Superior temporal gyrus (tissue), 1 donor: ENCODE data around the gene PPHLN1.

Experiments
- DNase-seq: peaks from one replicate; pipeline ENCODE4 v3.0.0-alpha.2; 2016; ENCODE audit errors: extremely low spot score

The PPHLN1 gene

GRCh38 chr12:42482041-42482747 is 156.2 kb downstream of the PPHLN1 start:
- DNase-seq, result no peak

DNA sequence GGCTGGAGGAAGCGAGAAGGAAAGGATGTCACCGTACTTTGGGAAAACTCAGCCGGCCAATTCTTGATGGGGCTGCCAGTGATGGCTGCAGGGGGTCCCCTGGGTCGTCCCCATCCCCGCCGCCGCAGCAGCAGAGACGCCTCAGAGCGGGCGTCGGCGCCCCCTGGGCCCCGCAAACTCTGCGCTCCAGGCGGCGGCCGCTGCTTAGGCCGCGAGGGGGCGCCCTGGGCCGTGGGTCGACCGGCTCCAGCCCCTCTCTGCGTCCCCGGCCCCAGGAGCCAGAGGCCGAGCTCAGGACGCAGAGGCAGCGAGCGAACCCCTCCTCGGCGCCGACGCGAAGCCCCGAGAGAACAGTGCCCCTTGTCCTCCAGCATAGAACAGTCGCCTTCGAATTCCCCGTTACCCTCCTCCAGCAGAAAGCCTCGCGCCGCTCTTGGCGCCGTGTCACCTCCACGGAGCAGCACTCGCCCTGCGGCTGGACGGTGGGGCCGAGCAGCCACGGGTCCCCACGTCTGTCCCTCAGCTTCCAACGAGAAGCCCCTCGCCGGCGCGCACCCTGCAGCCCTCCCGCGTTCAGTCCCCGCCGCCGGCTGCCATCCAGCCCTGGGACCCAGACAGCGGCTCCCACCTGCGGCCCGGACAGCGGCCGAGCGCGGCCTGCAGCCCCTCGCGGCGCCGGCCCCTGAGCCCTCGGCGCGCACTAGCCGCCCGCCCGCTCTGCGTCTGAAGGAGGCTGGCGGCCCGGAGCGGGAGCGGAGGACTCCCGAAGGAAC is 157.0 kb downstream of the PPHLN1 start:
- peak; percentile 67 for DNase-seq

- DNase-seq, result no peak
These were observed 157.5 kb downstream of the PPHLN1 start for GRCh38 chr12:42483521-42483790.

DNA sequence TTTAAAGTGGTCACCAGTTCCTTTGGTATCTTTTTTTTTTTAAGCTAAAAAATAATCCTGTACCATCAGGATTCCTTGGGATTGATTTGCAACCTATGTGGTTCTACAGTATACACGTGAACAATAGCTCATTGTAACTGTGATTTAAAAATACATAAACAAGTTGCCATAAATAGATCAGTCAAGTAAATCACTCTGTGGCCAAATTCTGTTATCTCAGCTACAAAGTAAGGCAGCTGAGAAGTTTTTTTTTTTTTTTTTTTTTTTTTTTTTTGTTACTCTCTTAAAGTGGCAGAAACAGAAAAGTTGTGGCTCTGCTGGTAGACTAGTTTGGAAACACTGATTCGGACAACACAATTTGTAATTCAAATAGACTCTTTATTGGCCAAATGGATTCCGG is 159.0 kb downstream of the PPHLN1 start:
- DNase-seq, result no peak

DNA sequence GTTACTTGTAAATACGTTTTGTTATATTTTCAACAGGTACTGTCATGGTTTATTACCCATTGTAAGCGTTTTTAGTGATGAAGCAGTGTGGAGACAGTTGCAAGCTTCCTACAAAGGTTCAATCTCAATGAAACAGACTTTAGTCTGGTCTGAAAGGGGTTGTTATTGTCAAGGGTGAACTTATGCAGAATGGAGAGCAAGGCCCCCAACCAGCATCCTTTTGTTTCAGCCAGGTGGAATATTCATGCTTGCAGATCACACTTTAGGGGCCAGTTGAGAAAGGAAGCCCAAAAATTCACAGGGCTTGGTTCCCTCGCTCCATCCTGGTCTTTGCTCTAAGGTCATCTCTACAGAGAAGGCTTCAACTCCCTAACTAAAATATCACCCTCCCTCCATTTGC is 159.9 kb downstream of the PPHLN1 start:
- DNase-seq, result no peak

DNA sequence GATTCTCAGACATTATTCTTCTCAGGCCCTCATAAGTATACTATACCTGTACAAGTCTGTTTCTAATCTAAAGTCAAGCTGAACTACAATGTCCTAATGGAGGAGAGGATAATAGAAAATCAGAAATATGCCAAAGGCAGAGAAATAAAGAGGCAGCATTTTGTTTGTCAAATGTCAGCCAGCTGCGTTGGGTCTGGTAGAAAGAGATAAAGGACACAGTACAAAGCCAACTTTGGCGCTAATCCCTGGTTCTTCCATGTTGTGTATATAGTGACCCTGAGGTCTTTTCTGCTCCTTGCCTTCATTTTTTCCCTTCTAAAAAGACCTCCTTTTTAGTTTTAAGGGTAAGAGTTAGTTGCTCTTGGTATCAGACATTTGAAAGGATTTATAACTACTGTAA is 160.4 kb downstream of the PPHLN1 start:
- no peak for DNase-seq

GRCh38 chr12:42490261-42490842 is 164.4 kb downstream of the PPHLN1 start:
- no peak for DNase-seq
